Dendritic cell treated with granulocyte-macrophage colony-stimulating factor and Interleukin-4, amounts not matched to agents 40 ng/mL and 50 ng/mL, for 4 days (primary cell): ENCODE results near the gene SLC25A29.
A peak's percentile ranks its signal among the peaks of the same experiment; 100 is the strongest.
"Not testable (repeated sequence)": the region's sequence is repeated elsewhere in the genome, so short reads cannot be mapped to it uniquely, and the experiment has no call there.

Experiments
- H3K27ac Mint-ChIP-seq: one replicate; pipeline ENCODE4 v1.8.0; 2022; ENCODE audit warnings: mild to moderate bottlenecking, mixed read lengths
- H3K27me3 Mint-ChIP-seq: one replicate; pipeline ENCODE4 v1.8.0; 2022; ENCODE audit warnings: mild to moderate bottlenecking, mixed read lengths
- H3K36me3 Mint-ChIP-seq: one replicate; pipeline ENCODE4 v1.8.0; 2022; ENCODE audit warnings: low read depth, mixed read lengths
- H3K4me1 Mint-ChIP-seq: one replicate; pipeline ENCODE4 v1.8.0; 2022; ENCODE audit warnings: low read depth, mixed read lengths
- H3K4me3 Mint-ChIP-seq: one replicate; pipeline ENCODE4 v1.8.0; 2022; ENCODE audit warnings: mild to moderate bottlenecking, moderate library complexity, mixed read lengths
- H3K9me3 Mint-ChIP-seq: one replicate; pipeline ENCODE4 v1.8.0; 2022; ENCODE audit warnings: mixed read lengths
- intact Hi-C: fragments of 100-400 bp; cut with micrococcal nuclease; formaldehyde crosslinking; loops from one replicate; pipeline ENCODE4 v1.15.0; 2022

The SLC25A29 gene

GRCh38 chr14:100312110-100312876, 6.0 kb upstream of the SLC25A29 start:
- intact Hi-C loops, H3K9me3 Mint-ChIP-seq, H3K27me3 Mint-ChIP-seq, H3K36me3 Mint-ChIP-seq: not testable (repeated sequence)
- Mint-ChIP-seq H3K27ac (peak overlapping the region; percentile 80), H3K4me1 (peaks cover 64% of the 10 kb centered on the region), H3K4me3 (peak overlapping the region; percentile 26)

GRCh38 chr14:100309028-100309737, 2.9 kb upstream of the SLC25A29 start:
- Mint-ChIP-seq H3K27me3 (peaks cover 4% of the 10 kb centered on the region), H3K27ac (no peak overlapping the region), H3K4me3 (no peak overlapping the region), H3K9me3 (no peaks in the 10 kb centered on the region), H3K36me3 (peaks cover 11% of the 10 kb centered on the region), H3K4me1 (peaks cover 70% of the 10 kb centered on the region)
- intact Hi-C loops, result loop anchor here (5.0 kb wide), 1 partner anchor 33 kb away; no protein-coding TSS in a partner anchor

GRCh38 chr14:100308427-100308792, 2.2 kb upstream of the SLC25A29 start:
- intact Hi-C loops, result loop anchor here (5.0 kb wide), 1 partner anchor 34 kb away; no protein-coding TSS in a partner anchor
- H3K36me3 Mint-ChIP-seq, result peaks cover 11% of the 10 kb centered on the region
- H3K27me3 Mint-ChIP-seq, H3K9me3 Mint-ChIP-seq, H3K4me3 Mint-ChIP-seq, H3K27ac Mint-ChIP-seq: not testable (repeated sequence)
- peaks cover 75% of the 10 kb centered on the region for H3K4me1 Mint-ChIP-seq

GRCh38 chr14:100307766-100308426, 1.7 kb upstream of the SLC25A29 start:
- H3K36me3 Mint-ChIP-seq, result peaks cover 12% of the 10 kb centered on the region
- peaks cover 75% of the 10 kb centered on the region for H3K4me1 Mint-ChIP-seq
- peak overlapping the region; percentile 92 for H3K27ac Mint-ChIP-seq
- intact Hi-C loops, result loop anchor here (5.0 kb wide), 1 partner anchor 34 kb away; no protein-coding TSS in a partner anchor
- peak overlapping the region; percentile 86 for H3K4me3 Mint-ChIP-seq
- H3K9me3 Mint-ChIP-seq, result no peaks in the 10 kb centered on the region
- peaks cover 3% of the 10 kb centered on the region for H3K27me3 Mint-ChIP-seq

GRCh38 chr14:100306998-100307765, 938 bp upstream of the SLC25A29 start:
- peaks cover 3% of the 10 kb centered on the region for H3K27me3 Mint-ChIP-seq
- no peaks in the 10 kb centered on the region for H3K9me3 Mint-ChIP-seq
- peak overlapping the region; percentile 86 for H3K4me3 Mint-ChIP-seq
- H3K4me1 Mint-ChIP-seq, result peaks cover 73% of the 10 kb centered on the region
- H3K27ac Mint-ChIP-seq, result peak overlapping the region; percentile 92
- peaks cover 18% of the 10 kb centered on the region for H3K36me3 Mint-ChIP-seq
- intact Hi-C loops, result loop anchor here (5.0 kb wide), 1 partner anchor 35 kb away; no protein-coding TSS in a partner anchor

- peak overlapping the region; percentile 86 for H3K4me3 Mint-ChIP-seq
- H3K4me1 Mint-ChIP-seq, result peaks cover 65% of the 10 kb centered on the region
- intact Hi-C loops, result loop anchor here (1.0 to 5.0 kb wide), 2 partner anchors 37 to 71 kb away; partner anchors contain the start of gene WDR25
- peak overlapping the region; percentile 92 for H3K27ac Mint-ChIP-seq
- peaks cover 3% of the 10 kb centered on the region for H3K27me3 Mint-ChIP-seq
- H3K36me3 Mint-ChIP-seq, result peaks cover 18% of the 10 kb centered on the region
- H3K9me3 Mint-ChIP-seq, result no peaks in the 10 kb centered on the region
Observed at GRCh38 chr14:100305324-100306100, 732 bp downstream of the SLC25A29 start.

GRCh38 chr14:100304825-100305323, 1.4 kb downstream of the SLC25A29 start:
- Mint-ChIP-seq H3K9me3 (no peaks in the 10 kb centered on the region), H3K27ac (peak overlapping the region; percentile 92), H3K27me3 (peaks cover 3% of the 10 kb centered on the region), H3K4me3 (peak overlapping the region; percentile 86), H3K36me3 (peaks cover 18% of the 10 kb centered on the region), H3K4me1 (peaks cover 65% of the 10 kb centered on the region)
- intact Hi-C loops, result loop anchor here (1.0 to 5.0 kb wide), 2 partner anchors 37 to 71 kb away; partner anchors contain the start of gene WDR25

GRCh38 chr14:100303925-100304324, 2.3 kb downstream of the SLC25A29 start:
- Mint-ChIP-seq H3K27ac (peak overlapping the region; percentile 92), H3K36me3 (peaks cover 26% of the 10 kb centered on the region)

GRCh38 chr14:100303179-100303578, 3.1 kb downstream of the SLC25A29 start:
- intact Hi-C loops, result no loop called here
- Mint-ChIP-seq H3K4me1 (peaks cover 67% of the 10 kb centered on the region), H3K27me3 (no peaks in the 10 kb centered on the region), H3K4me3 (no peak overlapping the region), H3K27ac (peak overlapping the region; percentile 92), H3K36me3 (peaks cover 33% of the 10 kb centered on the region), H3K9me3 (no peaks in the 10 kb centered on the region)

More at GRCh38 chr14:100303925-100304324, 2.3 kb downstream of the SLC25A29 start:
- Mint-ChIP-seq H3K27me3 (peaks cover 3% of the 10 kb centered on the region), H3K9me3 (no peaks in the 10 kb centered on the region), H3K4me1 (peaks cover 67% of the 10 kb centered on the region), H3K4me3 (no peak overlapping the region)
- intact Hi-C loops, result no loop called here

GRCh38 chr14:100302616-100303015, 3.6 kb downstream of the SLC25A29 start:
- intact Hi-C loops, result no loop called here
- no peak overlapping the region for H3K4me3 Mint-ChIP-seq
- no peaks in the 10 kb centered on the region for H3K27me3 Mint-ChIP-seq
- no peak overlapping the region for H3K27ac Mint-ChIP-seq
- H3K4me1 Mint-ChIP-seq, result peaks cover 67% of the 10 kb centered on the region
- peaks cover 39% of the 10 kb centered on the region for H3K36me3 Mint-ChIP-seq
- H3K9me3 Mint-ChIP-seq, result no peaks in the 10 kb centered on the region

- peaks cover 36% of the 10 kb centered on the region for H3K36me3 Mint-ChIP-seq
- no peak overlapping the region for H3K4me3 Mint-ChIP-seq
- intact Hi-C loops, result no loop called here
- H3K27me3 Mint-ChIP-seq, result no peaks in the 10 kb centered on the region
- H3K9me3 Mint-ChIP-seq, result no peaks in the 10 kb centered on the region
- H3K4me1 Mint-ChIP-seq, result peaks cover 75% of the 10 kb centered on the region
- no peak overlapping the region for H3K27ac Mint-ChIP-seq
Observed at GRCh38 chr14:100299238-100299560, 7.0 kb downstream of the SLC25A29 start.

GRCh38 chr14:100298551-100299237, 7.5 kb downstream of the SLC25A29 start:
- no peaks in the 10 kb centered on the region for H3K9me3 Mint-ChIP-seq
- H3K4me1 Mint-ChIP-seq, result peaks cover 70% of the 10 kb centered on the region
- intact Hi-C loops, result no loop called here
- no peaks in the 10 kb centered on the region for H3K27me3 Mint-ChIP-seq
- H3K27ac Mint-ChIP-seq, result peak overlapping the region; percentile 84
- no peak overlapping the region for H3K4me3 Mint-ChIP-seq
- peaks cover 36% of the 10 kb centered on the region for H3K36me3 Mint-ChIP-seq
